ENCODE results near the gene PHYHD1. TPM values are rescaled to one million over a fixed set of nuclear protein-coding genes. Genes with fewer than 3 reads are reported as not detected.

Gene PHYHD1
- total RNA-seq = 0.45 and 0.47 TPM in 2 replicates

- no peaks in the 10 kb centered on the region for H3K27me3 Mint-ChIP-seq
- no peaks in the 10 kb centered on the region for H3K4me1 Mint-ChIP-seq
- no peaks in the 10 kb centered on the region for H3K9me3 Mint-ChIP-seq
- no peak for DNase-seq
- intact Hi-C loops (cut with micrococcal nuclease) = no loop called here
- no peak within 1 kb of the TSS for H3K4me3 Mint-ChIP-seq
- H3K36me3 Mint-ChIP-seq (ENCODE audit: low read depth) = peaks cover 20% of the 10 kb centered on the region
- H3K27ac Mint-ChIP-seq = no peak within 1 kb of the TSS
Observed at GRCh38 chr9:128920381-128921058, at the start of gene PHYHD1. Gene PHYHD1 (plus strand): TSS chr9:128920982. CDS start chr9:128922324, 1,342 bp downstream.

DNA sequence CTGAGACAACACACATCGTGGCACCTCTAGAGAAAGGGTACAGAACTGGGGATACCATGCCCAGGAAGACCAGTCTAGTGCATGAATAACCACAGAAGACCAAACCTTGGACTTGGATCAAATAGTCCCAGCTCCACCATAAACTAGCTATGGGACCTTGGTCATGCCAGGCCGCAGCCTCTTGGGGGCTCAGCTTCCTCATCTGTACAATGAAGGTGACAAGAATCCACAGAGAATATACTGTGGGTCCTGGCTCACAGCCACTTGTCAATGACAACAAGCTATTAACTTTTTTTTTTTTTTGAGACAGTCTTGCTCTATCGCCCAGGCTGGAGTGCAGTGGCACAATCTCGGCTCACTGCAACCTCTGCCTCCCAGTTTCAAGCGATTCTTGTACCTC, 42.9 kb upstream of the PHYHD1 start:
- no peak overlapping the region for H3K4me3 Mint-ChIP-seq
- no peaks in the 10 kb centered on the region for H3K9me3 Mint-ChIP-seq
- H3K27ac Mint-ChIP-seq = no peak overlapping the region
- peaks cover 6% of the 10 kb centered on the region for H3K36me3 Mint-ChIP-seq (ENCODE audit: low read depth)
- no peak for DNase-seq
- intact Hi-C loops (cut with micrococcal nuclease) = no loop called here
- H3K27me3 Mint-ChIP-seq = no peaks in the 10 kb centered on the region
- peaks cover 23% of the 10 kb centered on the region for H3K4me1 Mint-ChIP-seq

DNA sequence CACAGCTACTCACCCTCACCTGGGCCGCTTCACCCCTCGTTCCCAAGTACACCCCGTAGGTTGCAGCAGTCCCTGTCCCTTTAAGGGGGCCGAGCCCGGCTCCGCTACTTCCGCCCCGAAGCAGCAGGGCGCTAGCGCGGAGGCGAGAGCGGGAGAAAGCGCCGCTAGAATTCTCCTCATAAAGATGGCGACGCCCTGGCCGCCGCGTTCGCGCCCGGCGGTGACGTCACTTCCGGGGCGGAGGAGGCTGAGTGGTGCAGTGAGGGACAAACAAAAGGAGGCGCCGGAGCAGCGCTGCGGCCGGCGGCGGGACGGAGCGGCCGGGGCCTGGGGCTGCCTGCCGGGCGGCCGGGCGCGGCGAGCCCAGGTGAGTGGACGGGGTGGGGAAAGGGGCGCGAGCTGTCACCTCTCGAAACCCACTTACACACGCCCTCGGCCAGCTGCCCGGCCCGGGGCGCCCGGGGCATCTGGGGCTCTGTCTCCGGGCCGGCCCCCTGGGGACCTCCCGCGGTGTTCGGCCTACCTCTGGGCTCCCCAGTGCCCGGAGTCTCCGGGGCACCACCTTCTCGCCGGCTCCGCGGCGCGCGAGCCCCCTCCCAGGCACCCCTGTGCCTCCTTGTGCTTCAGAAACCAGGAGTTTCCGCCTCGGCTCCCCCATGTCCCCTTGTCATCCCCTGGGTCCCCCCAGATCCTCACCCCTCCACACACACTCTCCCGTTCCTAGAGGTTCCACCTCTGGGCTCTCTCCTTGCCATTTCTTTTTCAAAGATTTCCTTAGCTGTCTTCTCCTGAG, 38.7 kb upstream of the PHYHD1 start, which contains the start of the genes KYAT1 and LRRC8A:
Gene KYAT1 (minus strand): TSS at position 67 of the 793 bp plus-strand sequence. CDS start 36,545 bp downstream, outside the sequence.
Gene LRRC8A (plus strand): TSS at position 250 of the 793 bp plus-strand sequence. CDS start 25,032 bp downstream, outside the sequence.
- intact Hi-C loops (cut with micrococcal nuclease) = loop anchor here (1.0 to 5.0 kb wide), 11 partner anchors 20 to 559 kb away; partner anchors contain the start of genes COQ4, DOLPP1, DYNC2I2 and ENDOG

GRCh38 chr9:128882677-128883603, 37.8 kb upstream of the PHYHD1 start:
- Mint-ChIP-seq H3K27me3 (no peaks in the 10 kb centered on the region), H3K36me3 (ENCODE audit: low read depth) (peaks cover 22% of the 10 kb centered on the region), H3K27ac (peak overlapping the region; percentile 85), H3K9me3 (no peaks in the 10 kb centered on the region), H3K4me1 (peaks cover 47% of the 10 kb centered on the region), H3K4me3 (peak overlapping the region; percentile 97)
- peak; percentile 72 for DNase-seq
- intact Hi-C loops (cut with micrococcal nuclease) = loop anchor here (1.0 to 5.0 kb wide), 8 partner anchors 19 to 560 kb away; partner anchors contain the start of genes COQ4, DOLPP1, DYNC2I2 and ENDOG

More for the DNA sequence above, 38.7 kb upstream of the PHYHD1 start, which contains the start of the genes KYAT1 and LRRC8A:
- peaks cover 18% of the 10 kb centered on the region for H3K36me3 Mint-ChIP-seq (ENCODE audit: low read depth)
- peak within 1 kb of the TSS; percentile 97 for H3K4me3 Mint-ChIP-seq
- no peaks in the 10 kb centered on the region for H3K27me3 Mint-ChIP-seq
- H3K4me1 Mint-ChIP-seq = peaks cover 51% of the 10 kb centered on the region
- no peaks in the 10 kb centered on the region for H3K9me3 Mint-ChIP-seq
- peak; percentile 100 for DNase-seq
- H3K27ac Mint-ChIP-seq = peak within 1 kb of the TSS; percentile 95

DNA sequence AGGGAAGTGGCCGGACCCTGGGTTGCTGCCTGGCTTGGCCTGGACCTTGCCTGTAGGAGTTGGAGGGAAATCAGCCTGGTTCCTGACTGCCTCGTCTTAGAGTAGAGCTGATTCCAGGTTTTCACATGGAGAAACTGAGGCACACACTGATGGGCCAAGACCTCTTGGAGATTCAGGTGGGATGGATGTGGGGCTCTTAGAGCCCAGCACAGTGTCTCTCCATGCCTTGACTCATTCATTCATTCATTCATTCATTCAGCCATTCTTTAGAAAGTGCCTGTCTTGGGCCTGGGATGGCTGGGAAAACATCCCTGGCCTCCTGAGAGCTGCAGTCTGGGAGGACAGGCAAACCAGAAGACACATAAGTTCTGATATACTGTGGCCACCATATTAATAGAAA, 36.6 kb upstream of the PHYHD1 start:
- Mint-ChIP-seq H3K4me3 (peak overlapping the region; percentile 97), H3K36me3 (ENCODE audit: low read depth) (peaks cover 31% of the 10 kb centered on the region), H3K9me3 (no peaks in the 10 kb centered on the region)

GRCh38 chr9:128885376-128885775, 35.4 kb upstream of the PHYHD1 start:
- H3K4me3 Mint-ChIP-seq = peak overlapping the region; percentile 1
- H3K27ac Mint-ChIP-seq = peak overlapping the region; percentile 23
- no peaks in the 10 kb centered on the region for H3K27me3 Mint-ChIP-seq
- no peaks in the 10 kb centered on the region for H3K9me3 Mint-ChIP-seq
- peaks cover 36% of the 10 kb centered on the region for H3K36me3 Mint-ChIP-seq (ENCODE audit: low read depth)
- H3K4me1 Mint-ChIP-seq = peaks cover 45% of the 10 kb centered on the region
- DNase-seq = no peak
- intact Hi-C loops (cut with micrococcal nuclease) = no loop called here

More for the DNA sequence above, 36.6 kb upstream of the PHYHD1 start:
- intact Hi-C loops (cut with micrococcal nuclease) = loop anchor here (5.0 kb wide), 2 partner anchors 198 to 512 kb away; partner anchors contain the start of genes DOLPP1 and URM1
- DNase-seq = no peak
- H3K27me3 Mint-ChIP-seq = no peaks in the 10 kb centered on the region
- H3K27ac Mint-ChIP-seq = peak overlapping the region; percentile 45
- peaks cover 51% of the 10 kb centered on the region for H3K4me1 Mint-ChIP-seq

DNA sequence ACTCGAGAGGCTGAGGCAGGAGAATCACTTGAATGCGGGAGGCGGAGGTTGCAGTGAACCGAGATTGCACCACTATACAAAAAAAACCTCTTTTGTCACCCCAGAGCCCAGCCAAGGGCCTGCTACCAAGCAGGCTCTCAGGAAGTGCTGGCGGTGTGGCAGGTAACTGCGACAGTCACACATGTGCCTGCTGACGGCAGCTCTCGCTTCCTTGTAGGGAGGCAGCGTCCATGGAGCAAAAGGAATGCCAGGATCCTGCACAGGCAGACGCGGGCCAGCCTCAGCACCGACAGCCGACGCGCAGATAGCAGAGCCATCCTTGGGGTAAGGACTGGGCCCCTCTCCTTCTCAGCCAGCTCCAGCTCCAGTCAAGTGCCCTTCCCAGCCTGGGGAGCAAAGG, 35.0 kb upstream of the PHYHD1 start:
- Mint-ChIP-seq H3K36me3 (ENCODE audit: low read depth) (peaks cover 39% of the 10 kb centered on the region), H3K9me3 (no peaks in the 10 kb centered on the region), H3K27me3 (no peaks in the 10 kb centered on the region), H3K27ac (peak overlapping the region; percentile 46), H3K4me1 (peaks cover 47% of the 10 kb centered on the region), H3K4me3 (no peak overlapping the region)
- DNase-seq = no peak
- intact Hi-C loops (cut with micrococcal nuclease) = no loop called here

GRCh38 chr9:128886211-128886891, 34.4 kb upstream of the PHYHD1 start:
- Mint-ChIP-seq H3K36me3 (ENCODE audit: low read depth) (peaks cover 40% of the 10 kb centered on the region), H3K27ac (peak overlapping the region; percentile 46), H3K4me3 (no peak overlapping the region), H3K4me1 (peaks cover 45% of the 10 kb centered on the region), H3K9me3 (no peaks in the 10 kb centered on the region), H3K27me3 (no peaks in the 10 kb centered on the region)
- no peak for DNase-seq
- intact Hi-C loops (cut with micrococcal nuclease) = no loop called here

DNA sequence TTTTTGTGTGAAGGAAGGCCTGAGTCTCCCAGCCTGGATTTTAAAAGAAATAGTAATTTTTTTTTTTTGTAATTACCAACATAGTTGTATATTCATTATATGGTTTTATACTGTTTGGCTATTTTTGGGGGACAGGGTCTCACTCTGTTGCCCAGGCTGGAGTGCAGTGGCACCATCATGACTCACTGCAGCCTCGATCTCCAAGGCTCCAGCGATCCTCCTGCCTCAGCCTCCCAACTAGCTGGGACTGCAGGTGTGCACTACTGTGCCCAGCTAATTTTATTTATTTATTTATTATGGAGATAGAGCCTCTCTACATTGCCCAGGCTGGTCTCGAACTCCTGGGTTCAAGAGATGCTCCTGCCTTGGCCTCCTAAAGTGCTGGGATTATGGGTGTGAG, 33.7 kb upstream of the PHYHD1 start:
- DNase-seq = no peak
- no peak overlapping the region for H3K27ac Mint-ChIP-seq
- H3K4me3 Mint-ChIP-seq = no peak overlapping the region
- H3K27me3 Mint-ChIP-seq = no peaks in the 10 kb centered on the region
- H3K9me3 Mint-ChIP-seq = no peaks in the 10 kb centered on the region
- H3K36me3 Mint-ChIP-seq (ENCODE audit: low read depth) = peaks cover 42% of the 10 kb centered on the region
- peaks cover 50% of the 10 kb centered on the region for H3K4me1 Mint-ChIP-seq
- intact Hi-C loops (cut with micrococcal nuclease) = no loop called here

DNA sequence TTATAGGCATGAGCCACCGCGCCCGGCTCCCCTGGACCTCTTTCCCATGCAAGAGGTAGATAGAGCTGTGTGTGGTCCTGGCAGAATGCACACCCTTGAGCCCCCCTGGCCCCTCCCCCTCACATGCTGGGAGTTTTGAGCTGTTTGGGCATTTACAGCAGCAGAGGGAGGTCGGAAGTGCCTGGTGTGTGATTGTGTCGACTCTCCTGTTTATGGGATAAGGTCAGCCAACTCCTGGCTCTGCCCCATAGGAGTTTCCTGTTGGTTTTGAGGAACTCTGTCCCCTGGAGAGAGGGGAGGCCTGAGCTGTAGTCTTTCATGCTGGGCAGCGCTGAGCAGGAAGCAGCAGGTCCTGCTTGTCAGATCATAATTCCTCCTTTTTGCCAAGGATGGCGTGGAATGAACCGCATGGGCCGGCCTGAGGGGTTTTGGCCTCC, 32.9 kb upstream of the PHYHD1 start:
- intact Hi-C loops (cut with micrococcal nuclease) = no loop called here
- H3K36me3 Mint-ChIP-seq (ENCODE audit: low read depth) = peaks cover 42% of the 10 kb centered on the region
- H3K27ac Mint-ChIP-seq = no peak overlapping the region
- no peaks in the 10 kb centered on the region for H3K27me3 Mint-ChIP-seq
- no peaks in the 10 kb centered on the region for H3K9me3 Mint-ChIP-seq
- peaks cover 49% of the 10 kb centered on the region for H3K4me1 Mint-ChIP-seq
- H3K4me3 Mint-ChIP-seq = no peak overlapping the region
- no peak for DNase-seq

DNA sequence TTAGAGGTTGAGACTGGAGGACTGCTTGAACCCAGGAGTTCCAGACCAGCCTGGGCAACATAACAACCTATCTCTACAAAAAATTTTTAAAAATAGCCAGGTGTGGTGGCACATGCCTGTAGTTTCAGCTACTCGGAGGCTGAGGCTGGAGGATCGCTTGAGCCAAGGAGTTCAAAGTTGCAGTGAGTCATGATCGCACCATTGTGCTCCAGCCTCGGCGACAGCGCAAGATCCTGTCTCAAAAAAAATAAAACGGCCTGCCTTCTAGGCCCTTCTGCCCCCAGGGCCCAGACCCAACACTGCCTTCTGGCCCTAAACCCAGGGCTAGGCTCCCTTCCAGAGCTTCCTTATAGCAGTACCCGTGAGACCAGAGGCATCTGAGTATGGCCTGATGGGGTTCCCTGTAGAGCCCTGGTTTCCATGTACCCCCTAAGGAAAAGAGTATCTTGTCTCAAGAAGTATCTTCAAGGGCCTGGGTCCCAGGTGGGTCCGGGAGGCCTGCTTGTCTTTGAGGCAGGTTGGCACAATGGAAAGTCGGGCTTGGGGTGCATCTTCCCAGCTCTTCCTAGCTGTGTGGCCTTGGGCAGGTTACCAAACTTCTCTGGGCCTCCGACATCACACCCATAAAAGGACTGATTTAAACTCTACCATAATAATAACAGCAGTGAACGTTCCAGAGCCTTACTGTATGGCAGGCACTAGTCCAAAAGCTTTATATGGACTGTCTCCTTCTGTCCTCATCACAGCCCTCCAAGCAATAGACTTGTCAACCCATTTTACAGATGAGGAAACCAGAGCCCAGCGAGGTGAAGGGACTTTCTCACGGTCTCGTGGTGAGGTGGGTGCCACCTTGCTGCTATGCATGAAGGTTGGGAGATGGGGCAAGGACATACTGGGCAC, 29.2 kb upstream of the PHYHD1 start:
- intact Hi-C loops (cut with micrococcal nuclease) = no loop called here
- no peaks in the 10 kb centered on the region for H3K27me3 Mint-ChIP-seq
- no peaks in the 10 kb centered on the region for H3K9me3 Mint-ChIP-seq
- peak overlapping the region; percentile 66 for H3K27ac Mint-ChIP-seq
- peaks cover 47% of the 10 kb centered on the region for H3K36me3 Mint-ChIP-seq (ENCODE audit: low read depth)
- H3K4me3 Mint-ChIP-seq = no peak overlapping the region
- no peak for DNase-seq
- H3K4me1 Mint-ChIP-seq = peaks cover 39% of the 10 kb centered on the region
